ENCODE data around the gene ACADVL. TPM values are rescaled to one million over a fixed set of nuclear protein-coding genes. Genes with fewer than 3 reads are reported as not detected.

The ACADVL gene
- total and polyA plus RNA-seq, 2 donors (not counting 1 experiment from before 2014, with no cell fraction given) = 640 to 696 TPM

DNA sequence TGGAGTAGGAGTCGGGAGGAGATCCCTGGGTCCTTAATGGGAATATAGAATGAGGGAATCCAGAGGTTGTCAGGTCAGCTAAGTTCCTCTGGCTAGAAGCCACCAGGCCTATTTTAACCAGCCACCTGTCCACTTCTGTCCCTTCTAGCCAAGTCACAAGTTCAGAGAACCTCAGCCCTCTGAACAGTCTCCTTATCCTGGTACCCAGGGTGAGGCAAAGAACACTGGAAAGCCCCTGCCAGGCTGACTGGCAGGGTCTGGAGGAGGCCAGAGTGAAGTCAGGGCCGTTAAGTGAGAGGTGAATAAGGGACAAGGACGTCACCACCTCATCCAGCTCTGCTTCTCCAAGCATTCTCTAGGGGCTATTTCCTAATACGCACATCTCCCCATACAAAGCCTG lies 29.1 kb downstream of the ACADVL start:
- H3K9me3 ChIP-seq (ENCODE audit: control extremely low read depth in 1 of 3, control insufficient read depth in 2 of 3, insufficient read depth in 1 of 3, low read length in 2 of 3) = no peaks in the 10 kb centered on the region
- no peak for ATAC-seq (ENCODE audit: low read depth)
- 86% methylated on average over 3 of the region's 4 CpGs for WGBS (ENCODE audit: insufficient coverage)
- H3K4me3 ChIP-seq (ENCODE audit: control extremely low read depth in 1 of 5, extremely low read depth in 1 of 5, insufficient read depth in 1 of 5, low read depth in 2 of 5, low read length in 4 of 5) = no peak overlapping the region
- Mint-ChIP-seq H3K27ac (peak overlapping the region; percentile 41), H3K9me3 (ENCODE audit: insufficient read depth) (no peaks in the 10 kb centered on the region), H3K27me3 (no peaks in the 10 kb centered on the region), H3K4me3 (peak overlapping the region; percentile 94), H3K4me1 (peaks cover 43% of the 10 kb centered on the region)
- no peak overlapping the region for H3K9ac ChIP-seq (ENCODE audit: low read length)
- ChIA-PET CTCF (interaction anchor here (1.3 kb wide), 1 partner anchor 8 kb away, joined by 4 read pairs; no protein-coding TSS in a partner anchor), POLR2A (interaction anchor here (1.3 to 3.6 kb wide), 2 partner anchors 10 to 14 kb away, joined by 3 to 26 read pairs; partner anchors contain the start of genes DVL2 and PHF23)
- peaks cover 18% of the 10 kb centered on the region for H4K20me1 ChIP-seq (ENCODE audit: control insufficient read depth, insufficient read depth, low read length, poor library complexity, severe bottlenecking)
- DNase-seq = no peak
- H3K4me1 ChIP-seq (ENCODE audit: control insufficient read depth in 2 of 2, insufficient read depth in 2 of 2, low read length in 2 of 2) = peaks cover 30 to 33% of the 10 kb centered on the region in 2 donors
- H3K27me3 ChIP-seq (replicated peaks in 1 of 4; ENCODE audit: control extremely low read depth in 1 of 4, control insufficient read depth in 3 of 4, insufficient read depth in 4 of 4, low read length in 3 of 4) = no peaks in the 10 kb centered on the region
- intact Hi-C loops (cut with micrococcal nuclease) = no loop called here
- peak overlapping the region; percentile 25 for H3K4me2 ChIP-seq (replicated peaks; ENCODE audit: low read depth, low read length, poor library complexity, severe bottlenecking)
- H3K79me2 ChIP-seq (ENCODE audit: control insufficient read depth, insufficient read depth, low read length) = peaks cover 58% of the 10 kb centered on the region
- no peak overlapping the region for H2AFZ ChIP-seq (ENCODE audit: insufficient read depth, low read depth, low read length, poor library complexity, severe bottlenecking)
- H3K27ac ChIP-seq (ENCODE audit: low read length in 2 of 2) = peak overlapping the region in 1 of 2 donors; percentile 100
- TF ChIP-seq, protein P1, sequence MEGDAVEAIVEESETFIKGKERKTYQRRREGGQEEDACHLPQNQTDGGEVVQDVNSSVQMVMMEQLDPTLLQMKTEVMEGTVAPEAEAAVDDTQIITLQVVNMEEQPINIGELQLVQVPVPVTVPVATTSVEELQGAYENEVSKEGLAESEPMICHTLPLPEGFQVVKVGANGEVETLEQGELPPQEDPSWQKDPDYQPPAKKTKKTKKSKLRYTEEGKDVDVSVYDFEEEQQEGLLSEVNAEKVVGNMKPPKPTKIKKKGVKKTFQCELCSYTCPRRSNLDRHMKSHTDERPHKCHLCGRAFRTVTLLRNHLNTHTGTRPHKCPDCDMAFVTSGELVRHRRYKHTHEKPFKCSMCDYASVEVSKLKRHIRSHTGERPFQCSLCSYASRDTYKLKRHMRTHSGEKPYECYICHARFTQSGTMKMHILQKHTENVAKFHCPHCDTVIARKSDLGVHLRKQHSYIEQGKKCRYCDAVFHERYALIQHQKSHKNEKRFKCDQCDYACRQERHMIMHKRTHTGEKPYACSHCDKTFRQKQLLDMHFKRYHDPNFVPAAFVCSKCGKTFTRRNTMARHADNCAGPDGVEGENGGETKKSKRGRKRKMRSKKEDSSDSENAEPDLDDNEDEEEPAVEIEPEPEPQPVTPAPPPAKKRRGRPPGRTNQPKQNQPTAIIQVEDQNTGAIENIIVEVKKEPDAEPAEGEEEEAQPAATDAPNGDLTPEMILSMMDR (IDR thresholded peaks at IDR 0.05) = no peak
- no peak for TF ChIP-seq EZH2 (IDR thresholded peaks at IDR 0.05; ENCODE audit: borderline replicate concordance, insufficient read depth, low read depth, low read length, poor library complexity, severe bottlenecking)
- H3K36me3 ChIP-seq (replicated peaks in 1 of 2; ENCODE audit: control extremely low read depth in 1 of 2, control insufficient read depth in 1 of 2, extremely low read depth in 1 of 2, insufficient read depth in 2 of 2, low read length in 1 of 2) = peaks cover 8 to 30% of the 10 kb centered on the region in 2 experiments

DNA sequence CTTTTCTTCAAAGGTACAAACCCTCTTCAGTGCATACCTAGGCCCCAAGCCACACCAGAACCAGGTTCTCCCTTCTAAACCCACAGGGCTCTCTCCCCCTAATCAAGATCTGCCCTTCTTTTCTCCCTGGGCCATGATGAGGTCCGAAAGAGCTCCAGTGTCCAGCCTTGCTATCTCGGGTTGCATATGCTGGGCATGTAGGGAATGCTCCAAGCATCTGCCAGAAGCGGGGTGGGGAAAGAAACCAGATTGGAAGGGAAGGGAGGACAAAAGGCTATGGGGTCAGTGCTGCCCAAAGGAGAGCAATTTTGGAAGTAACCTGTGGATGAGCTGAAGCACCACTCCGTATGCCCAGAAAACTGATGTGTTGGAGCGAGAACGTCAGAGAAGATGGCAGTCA lies 29.5 kb downstream of the ACADVL start:
- H3K27ac Mint-ChIP-seq = peak overlapping the region; percentile 70
- Histone ChIP-seq H3K4me2 (replicated peaks; ENCODE audit: low read depth, low read length, poor library complexity, severe bottlenecking) (peak overlapping the region; percentile 25), H3K9me3 (ENCODE audit: control extremely low read depth in 1 of 3, control insufficient read depth in 2 of 3, insufficient read depth in 1 of 3, low read length in 2 of 3) (no peaks in the 10 kb centered on the region), H4K20me1 (ENCODE audit: control insufficient read depth, insufficient read depth, low read length, poor library complexity, severe bottlenecking) (peaks cover 18% of the 10 kb centered on the region), H3K9ac (ENCODE audit: low read length) (no peak overlapping the region), H3K36me3 (replicated peaks in 1 of 2; ENCODE audit: control extremely low read depth in 1 of 2, control insufficient read depth in 1 of 2, extremely low read depth in 1 of 2, insufficient read depth in 2 of 2, low read length in 1 of 2) (peaks cover 11 to 31% of the 10 kb centered on the region in 2 experiments), H3K27ac (ENCODE audit: low read length in 2 of 2) (peak overlapping the region in 1 of 2 donors; percentile 100), H3K4me3 (ENCODE audit: control extremely low read depth in 1 of 5, extremely low read depth in 1 of 5, insufficient read depth in 1 of 5, low read depth in 2 of 5, low read length in 4 of 5) (no peak overlapping the region), H3K79me2 (ENCODE audit: control insufficient read depth, insufficient read depth, low read length) (peaks cover 60% of the 10 kb centered on the region), H3K4me1 (ENCODE audit: control insufficient read depth in 2 of 2, insufficient read depth in 2 of 2, low read length in 2 of 2) (peaks cover 30 to 33% of the 10 kb centered on the region in 2 donors), H3K27me3 (replicated peaks in 1 of 4; ENCODE audit: control extremely low read depth in 1 of 4, control insufficient read depth in 3 of 4, insufficient read depth in 4 of 4, low read length in 3 of 4) (no peaks in the 10 kb centered on the region), H2AFZ (ENCODE audit: insufficient read depth, low read depth, low read length, poor library complexity, severe bottlenecking) (no peak overlapping the region)
- ATAC-seq (ENCODE audit: low read depth) (no peak), DNase-seq (no peak)
- ChIA-PET POLR2A (interaction anchor here (1.1 to 3.6 kb wide), 3 partner anchors 10 to 29 kb away, joined by 3 to 26 read pairs (median 7); partner anchors contain the start of genes ACADVL, DLG4, DVL2 and PHF23), CTCF (interaction anchor here (1.0 to 1.3 kb wide), 2 partner anchors 9 to 43 kb away, joined by 3 to 4 read pairs; no protein-coding TSS in a partner anchor)
- no peaks in the 10 kb centered on the region for H3K27me3 Mint-ChIP-seq
- whole genome bisulfite sequencing (ENCODE audit: insufficient coverage) = 93% methylated on average over 5 of the region's 6 CpGs
- intact Hi-C loops (cut with micrococcal nuclease) = no loop called here
- peak overlapping the region; percentile 94 for H3K4me3 Mint-ChIP-seq
- peaks cover 44% of the 10 kb centered on the region for H3K4me1 Mint-ChIP-seq
- TF ChIP-seq, protein P1 (IDR thresholded peaks at IDR 0.05) = no peak
- no peak for TF ChIP-seq EZH2 (IDR thresholded peaks at IDR 0.05; ENCODE audit: borderline replicate concordance, insufficient read depth, low read depth, low read length, poor library complexity, severe bottlenecking)
- no peaks in the 10 kb centered on the region for H3K9me3 Mint-ChIP-seq (ENCODE audit: insufficient read depth)

Data from B cell (primary cell).